ENCODE measurements around the gene TRMO. TPM values are rescaled to one million over a fixed set of nuclear protein-coding genes. Genes with fewer than 3 reads are reported as not detected.
"Not testable (repeated sequence)": the region's sequence is repeated elsewhere in the genome, so short reads cannot be mapped to it uniquely, and the experiment has no call there.

The TRMO gene
- total RNA-seq, 1 experiment from 2014 or later = 8.6 TPM

DNA sequence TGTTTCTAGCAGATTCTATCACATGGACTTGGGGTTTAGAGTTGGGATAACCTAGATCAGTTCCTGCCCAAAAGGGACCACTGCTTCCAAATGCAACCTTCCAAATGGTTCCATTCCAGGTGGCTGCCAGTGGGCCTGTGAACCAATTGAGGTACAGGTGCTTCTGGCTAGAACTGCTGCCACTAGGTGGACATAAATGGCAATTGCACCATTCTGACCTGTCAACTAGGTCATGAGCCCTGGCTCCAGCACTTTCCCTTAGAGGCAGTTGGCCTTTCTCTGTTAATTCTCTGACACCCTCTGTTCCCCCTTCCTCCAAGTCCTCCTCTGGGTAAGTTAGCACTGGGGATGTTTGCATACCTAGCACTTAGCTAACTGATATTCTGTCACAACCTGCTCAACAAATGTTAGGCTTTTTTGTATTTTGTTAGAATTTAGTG is 32.3 kb upstream of the TRMO start:
- H3K27ac Mint-ChIP-seq = no peak overlapping the region
- no peaks in the 10 kb centered on the region for H3K4me1 Mint-ChIP-seq
- Histone ChIP-seq H2BK12ac (ENCODE audit: insufficient read length, low read depth, low read length) (no peak overlapping the region), H3K56ac (ENCODE audit: insufficient read length, low read depth, low read length) (no peak overlapping the region), H4K5ac (ENCODE audit: insufficient read length, low read depth, low read length) (no peak overlapping the region), H2BK20ac (ENCODE audit: low read depth, low read length, poor library complexity, severe bottlenecking) (no peak overlapping the region), H3K9me3 (ENCODE audit: control insufficient read depth, low read depth, low read length) (no peaks in the 10 kb centered on the region), H3K9ac (ENCODE audit: extremely low read depth, insufficient read length, low read length) (no peak overlapping the region), H3K79me2 (ENCODE audit: insufficient read depth, low read length) (no peaks in the 10 kb centered on the region), H2AFZ (ENCODE audit: low read length) (no peak overlapping the region), H3T11ph (ENCODE audit: low read length) (no peak overlapping the region), H3K27ac (ENCODE audit: insufficient read length, low read depth, low read length) (no peak overlapping the region), H3K4me1 (ENCODE audit: insufficient read depth, low read length) (no peaks in the 10 kb centered on the region), H4K8ac (replicated peaks; ENCODE audit: insufficient read length, low read depth, low read length) (no peak overlapping the region), H4K20me1 (ENCODE audit: control insufficient read depth, insufficient read depth, insufficient read length) (no peaks in the 10 kb centered on the region), H3K4me2 (ENCODE audit: insufficient read depth, insufficient read length, low read length) (no peak overlapping the region), H3K23ac (ENCODE audit: insufficient read length, low read depth, low read length) (no peak overlapping the region), H3K27me3 (ENCODE audit: insufficient read depth, low read length) (no peaks in the 10 kb centered on the region), H2BK15ac (ENCODE audit: low read depth, low read length) (no peak overlapping the region), H3K23me2 (ENCODE audit: insufficient read length, low read depth, low read length, poor library complexity, severe bottlenecking) (no peaks in the 10 kb centered on the region), H3K79me1 (ENCODE audit: insufficient read depth, low read depth, low read length, poor library complexity, severe bottlenecking) (no peaks in the 10 kb centered on the region), H2BK5ac (ENCODE audit: insufficient read length, low read length) (no peak overlapping the region), H3K4ac (ENCODE audit: low read depth, low read length) (no peak overlapping the region), H2AK5ac (ENCODE audit: insufficient read length, low read length) (no peak overlapping the region), H4K91ac (ENCODE audit: insufficient read length, low read depth, low read length) (no peak overlapping the region), H3K14ac (ENCODE audit: insufficient read depth, low read length) (no peak overlapping the region), H3K18ac (ENCODE audit: insufficient read length, low read depth, low read length) (no peak overlapping the region), H2BK120ac (ENCODE audit: low read depth, low read length, poor library complexity, severe bottlenecking) (no peak overlapping the region)
- peaks cover 39% of the 10 kb centered on the region for H3K27me3 Mint-ChIP-seq (ENCODE audit: low read depth)
- peak; percentile 79 for TF ChIP-seq CTCF (conservative IDR thresholded peaks at IDR 0.05)
- H3K4me3 Mint-ChIP-seq = no peak overlapping the region
- peak; percentile 80 for DNase-seq
- H3K9me3 Mint-ChIP-seq = peaks cover 6 to 9% of the 10 kb centered on the region in 2 experiments
- H3K36me3 Mint-ChIP-seq (ENCODE audit: insufficient read depth in 1 of 3, low read depth in 3 of 3) = no peaks in the 10 kb centered on the region

DNA sequence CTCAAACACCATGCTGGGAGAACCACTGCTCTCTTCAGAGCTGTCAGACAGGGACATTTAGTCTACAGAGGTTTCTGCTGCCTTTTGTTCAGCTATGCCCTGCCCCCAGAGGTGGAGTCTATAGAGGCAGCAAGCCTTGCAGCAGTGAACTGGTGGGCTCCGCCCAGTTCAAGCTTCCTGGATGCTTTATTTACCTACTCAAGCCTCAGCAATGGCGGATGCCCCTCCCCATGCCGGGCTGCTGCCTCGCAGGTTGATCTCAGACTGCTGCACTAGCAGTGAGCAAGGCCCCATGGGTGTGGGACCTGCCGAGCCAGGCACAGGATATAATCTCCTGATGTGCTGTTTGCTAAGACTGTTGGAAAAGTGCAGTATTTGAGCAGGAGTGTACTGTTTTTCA is 28.6 kb upstream of the TRMO start:
- H3K27me3 Mint-ChIP-seq (ENCODE audit: low read depth) = peaks cover 66% of the 10 kb centered on the region
- no CpG with 5 or more reads among the region's 5 CpGs for WGBS (ENCODE audit: extremely low coverage, insufficient read length, low lambda C conversion rate)
- H2BK5ac ChIP-seq (ENCODE audit: insufficient read length, low read length) = not testable (repeated sequence)

More for the DNA sequence above, 28.6 kb upstream of the TRMO start:
- not testable (repeated sequence) for H3K4ac ChIP-seq (ENCODE audit: low read depth, low read length); H3K27ac ChIP-seq (ENCODE audit: insufficient read length, low read depth, low read length); DNase-seq; H3K18ac ChIP-seq (ENCODE audit: insufficient read length, low read depth, low read length); H4K8ac ChIP-seq (replicated peaks; ENCODE audit: insufficient read length, low read depth, low read length); H3K79me2 ChIP-seq (ENCODE audit: insufficient read depth, low read length); H3K27ac Mint-ChIP-seq; H4K20me1 ChIP-seq (ENCODE audit: control insufficient read depth, insufficient read depth, insufficient read length); H3K36me3 Mint-ChIP-seq (ENCODE audit: insufficient read depth in 1 of 3, low read depth in 3 of 3); H3K4me2 ChIP-seq (ENCODE audit: insufficient read depth, insufficient read length, low read length); H4K91ac ChIP-seq (ENCODE audit: insufficient read length, low read depth, low read length); H3K56ac ChIP-seq (ENCODE audit: insufficient read length, low read depth, low read length); H3T11ph ChIP-seq (ENCODE audit: low read length); H3K23me2 ChIP-seq (ENCODE audit: insufficient read length, low read depth, low read length, poor library complexity, severe bottlenecking); H3K4me1 ChIP-seq (ENCODE audit: insufficient read depth, low read length); H3K14ac ChIP-seq (ENCODE audit: insufficient read depth, low read length); H3K9ac ChIP-seq (ENCODE audit: extremely low read depth, insufficient read length, low read length); H2BK12ac ChIP-seq (ENCODE audit: insufficient read length, low read depth, low read length); H3K4me3 Mint-ChIP-seq; H2AFZ ChIP-seq (ENCODE audit: low read length); H2BK15ac ChIP-seq (ENCODE audit: low read depth, low read length); H3K9me3 ChIP-seq (ENCODE audit: control insufficient read depth, low read depth, low read length); H2AK5ac ChIP-seq (ENCODE audit: insufficient read length, low read length); H2BK20ac ChIP-seq (ENCODE audit: low read depth, low read length, poor library complexity, severe bottlenecking); H4K5ac ChIP-seq (ENCODE audit: insufficient read length, low read depth, low read length); H3K4me1 Mint-ChIP-seq; H3K79me1 ChIP-seq (ENCODE audit: insufficient read depth, low read depth, low read length, poor library complexity, severe bottlenecking); H3K23ac ChIP-seq (ENCODE audit: insufficient read length, low read depth, low read length); H3K9me3 Mint-ChIP-seq; H2BK120ac ChIP-seq (ENCODE audit: low read depth, low read length, poor library complexity, severe bottlenecking); H3K27me3 ChIP-seq (ENCODE audit: insufficient read depth, low read length)

All from H9 (cell line).